Keratinocyte (primary cell): ENCODE data around the gene SLC17A9. TPM values are rescaled to one million over a fixed set of nuclear protein-coding genes. Genes with fewer than 3 reads are reported as not detected.

Experiments
- DNase-seq: peaks from one replicate; pipeline ENCODE4 v3.0.0-alpha.2; 2011; ENCODE audit warnings: low read depth, missing footprints, low spot score
- FAIRE-seq: peaks from 2 replicates; lab custom pipeline; 2011; peaks lifted over from hg19 to GRCh38; lab: Jason Lieb, UNC
- H2AFZ ChIP-seq: 2 replicates; pipeline ENCODE4 v1.6.0; 2012; ENCODE audit warnings: low read length, control low read depth, inconsistent platforms; ENCODE audit not compliant: control insufficient read depth
- H3K27ac ChIP-seq: 2 replicates; pipeline ENCODE4 v1.5.1; 2011; ENCODE audit warnings: low read length; ENCODE audit not compliant: control insufficient read depth, insufficient read depth
- H3K27me3 ChIP-seq: 3 replicates; pipeline ENCODE4 v1.6.0; 2011; ENCODE audit warnings: low read length; ENCODE audit not compliant: control insufficient read depth, insufficient read depth; ENCODE audit errors: extremely low read depth
- H3K36me3 ChIP-seq, 2 experiments: 2 replicates in 1 of 2; 3 replicates in 1 of 2; pipeline ENCODE4 v1.5.1; 2011; ENCODE audit warnings: low read length in 2 of 2, mild to moderate bottlenecking in 1 of 2; ENCODE audit not compliant: control insufficient read depth in 2 of 2, insufficient read depth in 2 of 2; ENCODE audit errors: extremely low read depth in 1 of 2
- H3K4me1 ChIP-seq: 3 replicates; pipeline ENCODE4 v1.5.1; 2011; ENCODE audit warnings: low read length; ENCODE audit not compliant: control insufficient read depth, insufficient read depth; ENCODE audit errors: extremely low read depth
- H3K4me2 ChIP-seq: 3 replicates; pipeline ENCODE4 v1.6.0; 2011; ENCODE audit warnings: low read depth, low read length; ENCODE audit not compliant: control insufficient read depth, insufficient read depth; ENCODE audit errors: extremely low read depth
- H3K4me3 ChIP-seq, 3 experiments: fragments of 200-600 bp in 1 of 3; sonication (generic) in 1 of 3; 2 replicates in 2 of 3; 3 replicates in 1 of 3; pipeline ENCODE4 v1.5.1; 2011 to 2016; ENCODE audit warnings: low read length in 3 of 3, mild to moderate bottlenecking in 3 of 3, control low read depth in 2 of 3, inconsistent platforms in 1 of 3, low read depth in 1 of 3, mixed read lengths in 1 of 3, mixed run types in 1 of 3, moderate library complexity in 1 of 3; ENCODE audit not compliant: control insufficient read depth in 2 of 3, insufficient read depth in 2 of 3; ENCODE audit errors: extremely low read depth in 1 of 3
- H3K79me2 ChIP-seq: 2 replicates; pipeline ENCODE4 v1.6.0; 2012; ENCODE audit warnings: low read length; ENCODE audit not compliant: control insufficient read depth, insufficient read depth
- H3K9ac ChIP-seq: 3 replicates; pipeline ENCODE4 v1.6.0; 2011; ENCODE audit warnings: low read length; ENCODE audit not compliant: control insufficient read depth, insufficient read depth; ENCODE audit errors: extremely low read depth
- H3K9me1 ChIP-seq: 3 replicates; pipeline ENCODE4 v1.6.0; 2011; ENCODE audit warnings: low read length; ENCODE audit not compliant: control insufficient read depth, insufficient read depth; ENCODE audit errors: extremely low read depth
- H3K9me3 ChIP-seq: 2 replicates; pipeline ENCODE4 v1.5.1; 2012; ENCODE audit warnings: low read depth, low read length; ENCODE audit not compliant: control insufficient read depth
- H4K20me1 ChIP-seq: 3 replicates; pipeline ENCODE4 v1.6.0; 2011; ENCODE audit warnings: low read length; ENCODE audit not compliant: control insufficient read depth, insufficient read depth; ENCODE audit errors: extremely low read depth
- CTCF ChIP-seq, 3 experiments: IDR thresholded peaks in 1 of 3; conservative IDR thresholded peaks in 1 of 3; optimal IDR thresholded peaks in 1 of 3; 2 replicates in 2 of 3; 3 replicates in 1 of 3; pipeline versions ENCODE3 to v1.5.1; 2011; ENCODE audit warnings: low read length in 3 of 3, mild to moderate bottlenecking in 3 of 3, moderate library complexity in 2 of 3, control low read depth in 1 of 3, inconsistent platforms in 1 of 3; ENCODE audit not compliant: insufficient read depth in 2 of 3; ENCODE audit errors: extremely low read depth in 1 of 3
- EZH2 ChIP-seq: IDR thresholded peaks from one replicate; pipeline ENCODE4 v1.6.1; 2012; ENCODE audit warnings: inconsistent platforms, mild to moderate bottlenecking, low read length, moderate library complexity
- dilution Hi-C: fragments of 300-500 bp; cut with MboI; formaldehyde crosslinking; loops from one replicate; pipeline ENCODE4 v1.7.0; 2020; ENCODE audit warnings: low sequenced_read_pairs; ENCODE audit not compliant: extremely low pct_ligation_motif_present
- polyA plus RNA-seq, 5 experiments: library from polyadenylated mRNA; depleted of rRNA in 3 of 5; stranded (reverse) in 3 of 5; stranded (forward) in 1 of 5; unstranded in 1 of 5; fragments of >200 nt; gene quantifications; 1 replicate in 1 of 5; 2 replicates in 3 of 5; 3 replicates in 1 of 5; pipeline versions ENCODE4 v1.2.1 to v1.2.3, GENCODE V29; 2011 to 2012; ENCODE audit warnings: missing spikeins in 2 of 5, low read depth in 1 of 5, low replicate concordance in 1 of 5

SLC17A9 gene
- polyA plus RNA-seq, 1 donor (not counting 4 experiments of a cell fraction or from before 2014, with no cell fraction given) = not detected

- no peak for FAIRE-seq
- TF ChIP-seq CTCF (optimal IDR thresholded peaks at IDR 0.05 in 1 of 3, IDR thresholded peaks at IDR 0.05 in 1 of 3, conservative IDR thresholded peaks at IDR 0.05 in 1 of 3; ENCODE audit: extremely low read depth in 1 of 3, insufficient read depth in 2 of 3, low read length in 3 of 3) (no peak), EZH2 (no peak)
- no peak for DNase-seq
- H3K79me2 ChIP-seq = peaks cover 68% of the 10 kb centered on the region
- no peaks in the 10 kb centered on the region for H3K4me1 ChIP-seq
- H3K9ac ChIP-seq = no peak overlapping the region
- peaks cover 55 to 77% of the 10 kb centered on the region in 2 experiments for H3K36me3 ChIP-seq
- no peaks in the 10 kb centered on the region for H3K9me1 ChIP-seq
- no peak overlapping the region for H3K27ac ChIP-seq
- H3K9me3 ChIP-seq = no peaks in the 10 kb centered on the region
- dilution Hi-C loops = no loop called here
- peaks cover 22% of the 10 kb centered on the region for H4K20me1 ChIP-seq
- H2AFZ ChIP-seq = no peak overlapping the region
- H3K4me3 ChIP-seq = no peak overlapping the region
- H3K27me3 ChIP-seq = no peaks in the 10 kb centered on the region
- no peak overlapping the region for H3K4me2 ChIP-seq
These were observed 43.3 kb upstream of the SLC17A9 start for GRCh38 chr20:62908971-62909791.

- peaks cover 80% of the 10 kb centered on the region for H3K79me2 ChIP-seq
- H2AFZ ChIP-seq = no peak overlapping the region
- no peaks in the 10 kb centered on the region for H3K9me1 ChIP-seq
- H3K9ac ChIP-seq = no peak overlapping the region
- dilution Hi-C loops = no loop called here
- peaks cover 53 to 73% of the 10 kb centered on the region in 2 experiments for H3K36me3 ChIP-seq
- H3K27me3 ChIP-seq = no peaks in the 10 kb centered on the region
- H3K27ac ChIP-seq = no peak overlapping the region
- no peak overlapping the region for H3K4me2 ChIP-seq
- no peak for TF ChIP-seq CTCF (optimal IDR thresholded peaks at IDR 0.05 in 1 of 3, IDR thresholded peaks at IDR 0.05 in 1 of 3, conservative IDR thresholded peaks at IDR 0.05 in 1 of 3; ENCODE audit: extremely low read depth in 1 of 3, insufficient read depth in 2 of 3, low read length in 3 of 3)
- no peak for TF ChIP-seq EZH2
- peaks cover 28% of the 10 kb centered on the region for H4K20me1 ChIP-seq
- H3K4me3 ChIP-seq = no peak overlapping the region
- FAIRE-seq (no peak), DNase-seq (no peak)
- H3K4me1 ChIP-seq = no peaks in the 10 kb centered on the region
- H3K9me3 ChIP-seq = no peaks in the 10 kb centered on the region
These were observed 42.2 kb upstream of the SLC17A9 start for GRCh38 chr20:62910217-62910766.
